GM21367 (cell line): ENCODE measurements around the gene ADSS2.
"Not testable (repeated sequence)": the region's sequence is repeated elsewhere in the genome, so short reads cannot be mapped to it uniquely, and the experiment has no call there.

ENCODE experiments used
- ATAC-seq: cut with Tn5 transposase; IDR thresholded peaks from one replicate; pipeline ENCODE4 v1.9.1; 2021; ENCODE audit not compliant: unreplicated experiment

ADSS2 gene

GRCh38 chr1:244368279-244368678 lies 83.4 kb downstream of the ADSS2 start:
- no peak for ATAC-seq

GRCh38 chr1:244367399-244368114 lies 84.2 kb downstream of the ADSS2 start:
- ATAC-seq: no peak

GRCh38 chr1:244365809-244366208 lies 85.9 kb downstream of the ADSS2 start:
- no peak for ATAC-seq

- not testable (repeated sequence) for ATAC-seq
Observed at GRCh38 chr1:244365262-244365661, 86.4 kb downstream of the ADSS2 start.

- ATAC-seq: no peak
Observed at GRCh38 chr1:244362476-244362875, 89.2 kb downstream of the ADSS2 start.

GRCh38 chr1:244361764-244362473 lies 89.8 kb downstream of the ADSS2 start:
- no peak for ATAC-seq
